ENCODE results near the gene USP24. TPM values are rescaled to one million over a fixed set of nuclear protein-coding genes. Genes with fewer than 3 reads are reported as not detected.

The USP24 gene
- total and polyA plus RNA-seq, 2 donors (not counting 1 experiment from before 2014, with no cell fraction given) = 18.9 to 152 TPM

- H3K4me3 ChIP-seq (ENCODE audit: control extremely low read depth in 1 of 5, extremely low read depth in 1 of 5, insufficient read depth in 1 of 5, low read depth in 2 of 5, low read length in 4 of 5) = no peak overlapping the region
- 100% methylated on average over 3 of the region's 5 CpGs for WGBS (ENCODE audit: insufficient coverage)
- H3K27ac ChIP-seq (ENCODE audit: low read length in 2 of 2) = no peak overlapping the region
- no peaks in the 10 kb centered on the region for H3K9me3 ChIP-seq (ENCODE audit: control extremely low read depth in 1 of 3, control insufficient read depth in 2 of 3, insufficient read depth in 1 of 3, low read length in 2 of 3)
- H3K4me1 ChIP-seq (ENCODE audit: control insufficient read depth in 2 of 2, insufficient read depth in 2 of 2, low read length in 2 of 2) = no peaks in the 10 kb centered on the region
- H2AFZ ChIP-seq (ENCODE audit: insufficient read depth, low read depth, low read length, poor library complexity, severe bottlenecking) = no peak overlapping the region
- no peak overlapping the region for H3K4me2 ChIP-seq (replicated peaks; ENCODE audit: low read depth, low read length, poor library complexity, severe bottlenecking)
- H3K9ac ChIP-seq (ENCODE audit: low read length) = no peak overlapping the region
- Mint-ChIP-seq H3K27me3 (no peaks in the 10 kb centered on the region), H3K4me3 (no peak overlapping the region), H3K4me1 (no peaks in the 10 kb centered on the region), H3K27ac (no peak overlapping the region), H3K9me3 (ENCODE audit: insufficient read depth) (no peaks in the 10 kb centered on the region)
- intact Hi-C loops (cut with micrococcal nuclease) = no loop called here
- ATAC-seq (ENCODE audit: low read depth) = no peak
- H3K27me3 ChIP-seq (replicated peaks in 1 of 4; ENCODE audit: control extremely low read depth in 1 of 4, control insufficient read depth in 3 of 4, insufficient read depth in 4 of 4, low read length in 3 of 4) = no peaks in the 10 kb centered on the region
- peaks cover 27 to 81% of the 10 kb centered on the region in 2 experiments for H3K36me3 ChIP-seq (replicated peaks in 1 of 2; ENCODE audit: control extremely low read depth in 1 of 2, control insufficient read depth in 1 of 2, extremely low read depth in 1 of 2, insufficient read depth in 2 of 2, low read length in 1 of 2)
- ChIA-PET CTCF (interaction anchor here (1.2 kb wide), 1 partner anchor 22 kb away, joined by 3 read pairs; no protein-coding TSS in a partner anchor), POLR2A (no interaction called here)
- DNase-seq = no peak
- TF ChIP-seq EZH2 (IDR thresholded peaks at IDR 0.05; ENCODE audit: borderline replicate concordance, insufficient read depth, low read depth, low read length, poor library complexity, severe bottlenecking) (no peak), CTCF (IDR thresholded peaks at IDR 0.05) (no peak)
- no peaks in the 10 kb centered on the region for H4K20me1 ChIP-seq (ENCODE audit: control insufficient read depth, insufficient read depth, low read length, poor library complexity, severe bottlenecking)
- peaks cover 2% of the 10 kb centered on the region for H3K79me2 ChIP-seq (ENCODE audit: control insufficient read depth, insufficient read depth, low read length)
Observed at GRCh38 chr1:55120538-55120937, 94.6 kb downstream of the USP24 start.

- Histone ChIP-seq H3K9me3 (ENCODE audit: control extremely low read depth in 1 of 3, control insufficient read depth in 2 of 3, insufficient read depth in 1 of 3, low read length in 2 of 3) (no peaks in the 10 kb centered on the region), H3K36me3 (replicated peaks in 1 of 2; ENCODE audit: control extremely low read depth in 1 of 2, control insufficient read depth in 1 of 2, extremely low read depth in 1 of 2, insufficient read depth in 2 of 2, low read length in 1 of 2) (peaks cover 22 to 74% of the 10 kb centered on the region in 2 experiments), H3K4me3 (ENCODE audit: control extremely low read depth in 1 of 5, extremely low read depth in 1 of 5, insufficient read depth in 1 of 5, low read depth in 2 of 5, low read length in 4 of 5) (no peak overlapping the region), H3K27me3 (replicated peaks in 1 of 4; ENCODE audit: control extremely low read depth in 1 of 4, control insufficient read depth in 3 of 4, insufficient read depth in 4 of 4, low read length in 3 of 4) (no peaks in the 10 kb centered on the region), H3K4me2 (replicated peaks; ENCODE audit: low read depth, low read length, poor library complexity, severe bottlenecking) (no peak overlapping the region), H2AFZ (ENCODE audit: insufficient read depth, low read depth, low read length, poor library complexity, severe bottlenecking) (no peak overlapping the region), H3K27ac (ENCODE audit: low read length in 2 of 2) (no peak overlapping the region), H3K4me1 (ENCODE audit: control insufficient read depth in 2 of 2, insufficient read depth in 2 of 2, low read length in 2 of 2) (no peaks in the 10 kb centered on the region), H4K20me1 (ENCODE audit: control insufficient read depth, insufficient read depth, low read length, poor library complexity, severe bottlenecking) (no peaks in the 10 kb centered on the region), H3K79me2 (ENCODE audit: control insufficient read depth, insufficient read depth, low read length) (peaks cover 2% of the 10 kb centered on the region), H3K9ac (ENCODE audit: low read length) (no peak overlapping the region)
- no peak for TF ChIP-seq EZH2 (IDR thresholded peaks at IDR 0.05; ENCODE audit: borderline replicate concordance, insufficient read depth, low read depth, low read length, poor library complexity, severe bottlenecking)
- no peak for TF ChIP-seq CTCF (IDR thresholded peaks at IDR 0.05)
- DNase-seq = no peak
- no peak overlapping the region for H3K4me3 Mint-ChIP-seq
- WGBS (ENCODE audit: insufficient coverage) = 100% methylated on average over 1 of the region's 5 CpGs
- no peaks in the 10 kb centered on the region for H3K27me3 Mint-ChIP-seq
- ATAC-seq (ENCODE audit: low read depth) = no peak
- intact Hi-C loops (cut with micrococcal nuclease) = no loop called here
- no peaks in the 10 kb centered on the region for H3K4me1 Mint-ChIP-seq
- no peaks in the 10 kb centered on the region for H3K9me3 Mint-ChIP-seq (ENCODE audit: insufficient read depth)
- ChIA-PET POLR2A (no interaction called here), CTCF (no interaction called here)
- no peak overlapping the region for H3K27ac Mint-ChIP-seq
Observed at GRCh38 chr1:55118651-55119329, 96.4 kb downstream of the USP24 start.

All from B cell (primary cell).